ENCODE data around the gene AKNAD1.

DNA sequence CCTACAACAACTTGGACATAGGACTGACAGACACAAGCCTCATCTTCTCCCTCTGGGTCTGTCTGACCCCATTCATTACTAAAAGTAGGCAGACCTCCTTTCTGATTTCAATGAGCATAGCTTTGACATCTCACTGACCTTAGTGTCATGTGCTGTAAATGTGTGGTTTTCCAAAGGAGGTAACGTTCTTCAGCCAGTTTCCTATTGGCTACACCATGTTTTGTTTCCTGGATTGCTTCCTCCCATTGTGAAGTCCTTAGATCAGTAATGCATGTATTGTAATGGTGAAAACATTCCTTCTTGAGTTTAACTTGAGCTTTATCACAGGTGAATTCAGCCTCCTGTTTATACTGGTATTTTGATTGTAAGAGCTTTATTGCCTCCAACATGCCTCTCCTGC lies 89.8 kb downstream of the AKNAD1 start:
- TF ChIP-seq, protein P1, sequence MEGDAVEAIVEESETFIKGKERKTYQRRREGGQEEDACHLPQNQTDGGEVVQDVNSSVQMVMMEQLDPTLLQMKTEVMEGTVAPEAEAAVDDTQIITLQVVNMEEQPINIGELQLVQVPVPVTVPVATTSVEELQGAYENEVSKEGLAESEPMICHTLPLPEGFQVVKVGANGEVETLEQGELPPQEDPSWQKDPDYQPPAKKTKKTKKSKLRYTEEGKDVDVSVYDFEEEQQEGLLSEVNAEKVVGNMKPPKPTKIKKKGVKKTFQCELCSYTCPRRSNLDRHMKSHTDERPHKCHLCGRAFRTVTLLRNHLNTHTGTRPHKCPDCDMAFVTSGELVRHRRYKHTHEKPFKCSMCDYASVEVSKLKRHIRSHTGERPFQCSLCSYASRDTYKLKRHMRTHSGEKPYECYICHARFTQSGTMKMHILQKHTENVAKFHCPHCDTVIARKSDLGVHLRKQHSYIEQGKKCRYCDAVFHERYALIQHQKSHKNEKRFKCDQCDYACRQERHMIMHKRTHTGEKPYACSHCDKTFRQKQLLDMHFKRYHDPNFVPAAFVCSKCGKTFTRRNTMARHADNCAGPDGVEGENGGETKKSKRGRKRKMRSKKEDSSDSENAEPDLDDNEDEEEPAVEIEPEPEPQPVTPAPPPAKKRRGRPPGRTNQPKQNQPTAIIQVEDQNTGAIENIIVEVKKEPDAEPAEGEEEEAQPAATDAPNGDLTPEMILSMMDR (optimal IDR thresholded peaks at IDR 0.05 in 1 of 3, IDR thresholded peaks at IDR 0.05 in 1 of 3, conservative IDR thresholded peaks at IDR 0.05 in 1 of 3; ENCODE audit: extremely low read depth in 1 of 3, insufficient read depth in 2 of 3, low read length in 3 of 3) = no peak
- TF ChIP-seq EZH2 (IDR thresholded peaks at IDR 0.05; ENCODE audit: low read length) = no peak
